Middle frontal gyrus (tissue), 1 donor: ENCODE measurements around the gene RAB32.
"Not testable (repeated sequence)": the region's sequence is repeated elsewhere in the genome, so short reads cannot be mapped to it uniquely, and the experiment has no call there.

Source experiments
- DNase-seq: peaks from one replicate; pipeline ENCODE4 v3.0.0-alpha.2; 2015; ENCODE audit warnings: low spot score; ENCODE audit errors: extremely low spot score

RAB32 gene

DNA sequence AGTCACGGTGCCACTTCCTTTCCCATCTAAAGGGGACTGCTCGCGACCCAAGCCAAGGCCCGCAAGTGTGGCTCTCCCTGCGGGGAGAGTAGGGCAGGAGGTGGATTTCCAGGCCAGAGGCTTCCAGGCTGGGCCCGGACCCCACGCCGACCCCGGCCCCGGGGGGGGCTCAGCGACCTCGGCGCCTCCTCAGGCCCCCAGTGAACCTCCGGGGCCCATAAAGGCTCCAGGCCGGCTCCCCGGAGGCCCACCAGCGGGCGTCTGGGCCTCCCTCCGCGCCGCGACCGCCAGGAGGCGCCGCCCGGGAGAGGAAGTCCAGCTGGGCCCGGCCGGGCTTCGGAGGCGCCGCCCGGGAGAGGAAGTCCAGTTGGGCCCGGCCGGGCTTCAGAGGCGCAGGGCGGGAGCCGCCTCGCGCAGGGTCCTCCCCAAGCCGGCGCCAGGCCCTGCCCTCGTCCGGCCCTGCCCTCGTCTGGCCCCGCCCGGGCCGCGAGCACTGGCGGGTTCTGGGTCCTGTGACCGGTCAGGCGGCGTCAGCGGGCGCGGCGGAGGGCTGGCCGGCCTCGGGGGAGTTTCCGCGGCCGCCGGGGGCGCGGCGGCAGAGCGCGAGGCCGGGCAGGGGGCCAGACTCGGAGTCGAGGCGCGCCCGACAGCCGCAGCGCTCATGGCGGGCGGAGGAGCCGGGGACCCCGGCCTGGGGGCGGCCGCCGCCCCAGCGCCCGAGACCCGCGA is at the start of gene RAB32:
RAB32 (plus strand) TSS at position 623 of the 729 bp plus-strand sequence; CDS start at position 662, 39 bp downstream.
- peak; percentile 72 for DNase-seq

DNA sequence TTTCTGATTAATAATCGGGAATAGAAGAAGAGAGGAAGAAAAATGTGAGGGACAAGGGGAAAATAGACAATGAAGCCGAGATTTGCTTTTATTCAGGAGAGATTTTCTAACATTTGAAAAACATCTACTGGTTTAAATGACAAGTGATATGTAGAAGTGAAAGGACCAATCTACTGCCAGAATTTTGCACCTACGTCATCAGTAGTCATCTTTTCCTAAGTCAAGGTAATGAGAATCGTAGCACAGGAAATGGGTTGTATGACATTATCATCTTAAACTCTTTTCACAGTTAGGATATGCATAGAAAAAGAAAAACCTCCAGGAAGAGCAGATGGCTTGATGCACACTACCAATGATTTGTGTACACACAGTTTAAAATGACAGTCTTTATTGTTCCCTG is 45.3 kb upstream of the RAB32 start:
- DNase-seq, result no peak

DNA sequence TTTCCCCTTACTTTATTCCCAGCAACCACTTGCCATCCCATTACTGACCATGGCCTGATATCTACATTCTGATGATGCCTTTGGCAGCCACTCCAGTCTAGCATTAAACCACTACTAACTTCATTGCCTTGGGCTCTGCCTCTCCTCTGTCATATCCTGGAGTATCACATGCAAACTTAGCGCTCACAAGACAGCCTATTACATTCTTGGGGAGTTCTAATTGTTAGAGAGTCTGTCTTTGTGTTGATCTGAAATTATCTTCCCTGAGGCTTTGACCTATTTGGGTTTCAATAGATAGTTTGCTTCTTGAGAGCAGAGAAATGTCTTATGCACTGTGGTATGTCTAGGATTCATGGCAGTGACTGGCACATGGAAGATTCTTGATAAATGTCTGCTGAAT is 40.5 kb upstream of the RAB32 start:
- no peak for DNase-seq

GRCh38 chr6:146515212-146515611 is 28.4 kb upstream of the RAB32 start:
- DNase-seq, result no peak

DNA sequence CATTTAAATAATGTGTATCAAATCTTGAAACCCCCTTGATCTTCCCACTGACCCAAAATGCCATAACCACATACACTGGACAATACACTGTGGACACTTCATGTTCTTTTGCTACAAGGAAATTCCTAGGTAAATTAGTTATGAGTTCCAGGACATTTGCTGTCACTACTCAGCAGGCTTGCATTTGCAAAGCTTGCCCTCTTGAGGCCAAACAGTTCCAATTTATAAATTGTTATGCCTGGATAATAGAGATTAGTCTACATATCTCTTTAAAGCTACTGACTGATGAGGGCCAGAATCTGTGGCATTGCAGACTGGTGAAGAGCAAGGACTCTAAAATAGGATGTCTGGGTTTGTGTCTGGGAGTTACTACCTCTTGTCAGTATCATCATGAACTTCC is 17.4 kb upstream of the RAB32 start:
- no peak for DNase-seq

- DNase-seq, result no peak
Measured at GRCh38 chr6:146532702-146533101, 10.9 kb upstream of the RAB32 start.

DNA sequence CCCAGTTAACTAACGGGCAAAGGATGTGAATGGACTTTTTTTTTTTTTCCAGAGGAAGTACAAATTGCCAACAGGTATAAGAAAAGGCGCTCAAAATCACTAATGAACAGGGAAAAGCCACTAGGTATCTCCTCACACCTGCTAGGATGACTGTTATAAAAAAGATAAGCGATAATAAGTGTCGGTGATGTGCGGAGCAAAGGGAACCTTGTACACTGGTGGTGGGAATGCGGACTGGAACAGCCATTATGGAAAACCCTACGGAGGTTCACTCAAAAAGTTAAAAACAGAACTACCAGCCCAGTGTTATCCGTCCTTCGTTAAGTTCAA is 787 bp upstream of the RAB32 start:
- no peak for DNase-seq

DNA sequence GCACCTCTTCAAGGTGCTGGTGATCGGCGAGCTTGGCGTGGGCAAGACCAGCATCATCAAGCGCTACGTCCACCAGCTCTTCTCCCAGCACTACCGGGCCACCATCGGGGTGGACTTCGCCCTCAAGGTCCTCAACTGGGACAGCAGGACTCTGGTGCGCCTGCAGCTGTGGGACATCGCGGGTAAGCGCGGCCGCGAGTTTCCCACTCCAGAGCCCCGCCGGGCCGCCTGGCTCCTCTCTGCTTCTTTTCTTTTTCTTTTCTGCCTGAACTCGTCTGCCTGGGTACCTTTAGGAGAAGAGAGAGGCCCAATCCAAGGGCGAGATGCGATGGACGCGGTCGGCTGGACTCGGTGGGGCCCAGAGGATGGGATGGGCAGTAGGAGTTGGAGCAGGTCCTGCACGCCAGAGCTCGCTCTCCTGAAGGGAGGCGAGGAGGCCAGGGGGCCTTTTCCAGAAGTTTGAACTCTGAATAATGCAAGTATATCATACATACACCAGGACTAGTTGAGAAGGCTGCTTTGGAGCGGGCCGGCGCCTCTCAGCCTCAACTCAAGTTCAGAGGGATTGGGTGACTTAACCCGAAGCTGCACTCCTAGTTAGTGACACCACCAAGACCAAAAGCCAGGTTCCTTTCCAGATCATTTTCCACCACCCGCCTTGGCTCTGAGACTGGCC is 445 bp downstream of the RAB32 start:
- DNase-seq, result no peak

GRCh38 chr6:146544616-146545182 is 1.1 kb downstream of the RAB32 start:
- no peak for DNase-seq

DNA sequence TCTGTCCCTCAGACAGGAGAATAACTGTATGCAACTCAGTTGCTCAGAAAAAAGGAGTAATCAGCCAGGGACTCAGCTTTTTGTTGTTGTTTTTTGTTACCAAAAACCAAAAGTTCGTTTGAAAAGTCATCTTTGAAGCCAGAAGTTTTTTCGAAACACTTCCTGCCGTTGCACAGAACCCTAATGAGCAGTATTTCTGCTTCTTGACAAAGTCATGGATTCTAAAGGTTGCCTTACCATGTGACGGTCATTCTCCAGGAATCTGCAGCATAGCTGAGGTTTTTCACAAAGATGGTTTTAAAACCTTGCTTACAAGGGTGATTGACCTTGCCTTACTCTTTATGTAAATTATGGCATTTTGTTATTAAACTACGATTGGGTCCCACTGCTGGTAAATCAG is 1.9 kb downstream of the RAB32 start:
- DNase-seq, result no peak

- DNase-seq, result no peak
Measured at GRCh38 chr6:146546443-146547043, 2.9 kb downstream of the RAB32 start.

GRCh38 chr6:146547889-146548288 is 4.3 kb downstream of the RAB32 start:
- no peak for DNase-seq

- DNase-seq, result no peak
Measured at GRCh38 chr6:146548898-146549374, 5.3 kb downstream of the RAB32 start.

DNA sequence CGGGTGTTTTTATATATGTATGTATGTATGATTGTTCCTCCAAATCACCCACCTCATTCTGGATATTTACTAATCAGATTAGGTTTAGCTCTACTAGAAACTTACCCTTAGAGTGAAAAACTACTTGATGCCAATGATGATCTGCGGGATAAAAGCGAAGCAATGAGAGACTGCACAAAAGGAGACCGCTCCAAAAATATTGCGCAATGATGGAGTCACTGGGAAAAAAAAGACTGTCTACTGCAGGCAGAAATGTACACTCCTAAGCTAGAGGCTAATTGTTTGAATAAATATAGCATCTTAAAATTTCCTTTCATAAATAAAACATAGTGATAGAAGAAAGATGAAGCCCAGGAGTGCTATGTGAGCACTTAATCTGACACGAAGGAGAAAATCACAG is 7.3 kb downstream of the RAB32 start:
- DNase-seq, result no peak

- no peak for DNase-seq
Measured at GRCh38 chr6:146551545-146551944, 7.9 kb downstream of the RAB32 start.

- DNase-seq, result no peak
Measured at GRCh38 chr6:146553377-146554135, 9.9 kb downstream of the RAB32 start.

DNA sequence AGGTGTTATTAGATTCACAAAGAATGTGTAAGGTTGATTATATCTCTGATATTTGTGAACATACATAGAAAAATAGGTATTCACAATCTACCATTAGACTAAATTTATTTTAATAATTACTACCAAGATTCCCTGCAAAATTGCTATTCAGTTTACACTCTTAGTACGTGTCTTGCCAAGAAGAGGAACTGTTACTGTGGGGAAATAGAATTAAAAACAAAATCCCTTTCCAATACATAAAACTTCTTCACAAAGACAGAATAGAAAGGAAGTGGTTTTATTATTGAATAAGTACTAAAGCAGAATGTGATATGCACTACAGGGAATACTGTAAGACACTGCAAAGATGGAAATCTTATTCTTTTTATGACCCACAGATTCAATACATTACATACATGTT is 17.0 kb downstream of the RAB32 start:
- DNase-seq, result no peak

GRCh38 chr6:146566661-146567060 is 23.0 kb downstream of the RAB32 start:
- not testable (repeated sequence) for DNase-seq

DNA sequence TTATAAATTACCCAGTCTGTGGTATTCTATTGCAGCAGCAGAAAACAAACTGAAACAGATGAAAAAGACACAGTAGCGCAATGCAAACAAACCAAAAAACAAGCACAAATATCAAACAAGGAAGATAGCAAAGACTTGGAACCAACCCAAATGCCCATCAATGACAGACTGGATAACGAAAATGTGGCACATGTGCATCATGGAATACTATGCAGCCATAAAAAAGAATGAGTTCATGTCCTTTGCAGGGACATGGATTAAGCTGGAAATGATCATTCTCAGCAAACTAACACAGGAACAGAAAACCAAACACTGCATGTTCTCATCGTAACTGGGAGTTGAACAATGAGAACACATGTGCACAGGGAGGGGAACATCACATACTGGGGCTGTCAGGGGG is 25.0 kb downstream of the RAB32 start:
- not testable (repeated sequence) for DNase-seq

DNA sequence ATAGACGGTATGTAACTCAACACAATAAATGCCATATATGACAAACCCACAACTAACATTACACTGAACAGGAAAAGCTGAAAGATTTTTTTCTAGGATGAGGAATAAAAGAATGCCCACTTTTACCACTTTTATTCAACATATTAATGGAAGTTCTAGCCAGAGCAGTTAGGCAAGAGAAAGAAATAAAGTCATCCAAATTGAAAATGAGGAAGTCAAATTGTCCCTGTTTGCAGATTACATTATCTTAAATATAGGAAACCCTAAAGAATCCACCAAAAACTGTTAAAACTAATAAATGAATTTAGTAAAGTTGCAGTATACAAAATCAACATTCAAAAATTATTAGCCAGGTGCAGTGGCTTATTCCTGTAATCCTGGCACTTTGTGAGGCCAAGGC is 30.6 kb downstream of the RAB32 start:
- DNase-seq, result no peak

GRCh38 chr6:146578054-146578453 is 34.4 kb downstream of the RAB32 start:
- no peak for DNase-seq

GRCh38 chr6:146581968-146582367 is 38.3 kb downstream of the RAB32 start:
- DNase-seq, result no peak
